GM23338 (cell line): ENCODE data around the gene BANF1. TPM values are rescaled to one million over a fixed set of nuclear protein-coding genes. Genes with fewer than 3 reads are reported as not detected.

Experiments
- ATAC-seq: fragments of 200-7000 bp; cut with Tn5 transposase; 3 replicates; pipeline ENCODE4 v1.9.1; 2020
- DNase-seq: peaks from one replicate; pipeline ENCODE4 v3.0.0-alpha.2; 2015; ENCODE audit warnings: low spot score
- H2AFZ ChIP-seq: fragments of 200-600 bp; sonication (generic); 2 replicates; pipeline ENCODE4 v1.8.0; 2016; ENCODE audit warnings: antibody characterized with exemption, mild to moderate bottlenecking, moderate library complexity
- H3F3A ChIP-seq: fragments of 200-600 bp; sonication (generic); replicated peaks from 2 replicates; pipeline ENCODE4 v1.8.0; 2017; ENCODE audit warnings: antibody characterized with exemption, mixed run types, low read depth
- H3K27ac ChIP-seq: fragments of 200-600 bp; sonication (generic); 2 replicates; pipeline ENCODE4 v1.6.1; 2016; ENCODE audit warnings: low read depth
- H3K27me3 ChIP-seq: fragments of 200-600 bp; sonication (generic); 2 replicates; pipeline ENCODE4 v1.8.0; 2016; ENCODE audit warnings: mild to moderate bottlenecking, mixed run types, moderate library complexity; ENCODE audit not compliant: insufficient read depth
- H3K36me3 ChIP-seq: fragments of 200-600 bp; sonication (generic); 2 replicates; pipeline ENCODE4 v1.8.0; 2016; ENCODE audit warnings: mild to moderate bottlenecking; ENCODE audit not compliant: insufficient read depth
- H3K4me1 ChIP-seq: fragments of 200-600 bp; sonication (generic); 2 replicates; pipeline ENCODE4 v1.8.0; 2016; ENCODE audit warnings: mild to moderate bottlenecking, moderate library complexity; ENCODE audit not compliant: insufficient read depth
- H3K4me2 ChIP-seq: fragments of 200-600 bp; sonication (generic); 2 replicates; pipeline ENCODE4 v1.7.1; 2017; ENCODE audit warnings: mixed run types
- H3K4me3 ChIP-seq: fragments of 200-600 bp; sonication (generic); 2 replicates; pipeline ENCODE4 v1.6.1; 2016; ENCODE audit warnings: mixed run types
- H3K79me2 ChIP-seq: fragments of 200-600 bp; sonication (generic); replicated peaks from 2 replicates; pipeline ENCODE4 v1.8.0; 2017; ENCODE audit warnings: mild to moderate bottlenecking; ENCODE audit not compliant: insufficient read depth
- H3K9me2 ChIP-seq: fragments of 200-600 bp; sonication (generic); 2 replicates; pipeline ENCODE4 v1.8.0; 2017; ENCODE audit not compliant: insufficient read depth
- H4K20me1 ChIP-seq: fragments of 200-600 bp; sonication (generic); replicated peaks from 2 replicates; pipeline ENCODE4 v1.8.0; 2017; ENCODE audit warnings: mild to moderate bottlenecking; ENCODE audit not compliant: insufficient read depth
- H3K27ac Mint-ChIP-seq: 2 replicates; pipeline ENCODE4 v1.8.0; 2020; ENCODE audit warnings: inconsistent platforms, mild to moderate bottlenecking, moderate library complexity, mixed read lengths
- H3K27me3 Mint-ChIP-seq: 3 replicates; pipeline ENCODE4 v1.8.0; 2022; ENCODE audit warnings: low read depth, mild to moderate bottlenecking, moderate library complexity, mixed read lengths, inconsistent platforms; ENCODE audit not compliant: insufficient read depth, poor library complexity
- H3K36me3 Mint-ChIP-seq: 3 replicates; pipeline ENCODE4 v1.8.0; 2021; ENCODE audit warnings: low read depth, mild to moderate bottlenecking, inconsistent platforms, moderate library complexity, mixed read lengths
- H3K4me1 Mint-ChIP-seq: 3 replicates; pipeline ENCODE4 v1.8.0; 2020; ENCODE audit warnings: mild to moderate bottlenecking, inconsistent platforms, mixed read lengths
- H3K4me3 Mint-ChIP-seq: 3 replicates; pipeline ENCODE4 v1.8.0; 2021; ENCODE audit warnings: moderate library complexity, mild to moderate bottlenecking, inconsistent platforms, mixed read lengths
- H3K9me3 Mint-ChIP-seq: 3 replicates; pipeline ENCODE4 v1.8.0; 2020; ENCODE audit warnings: moderate library complexity, mild to moderate bottlenecking, inconsistent platforms, mixed read lengths
- EZH2 ChIP-seq: fragments of 200-600 bp; sonication (generic); IDR thresholded peaks from one replicate; pipeline ENCODE4 v1.8.0; 2017; ENCODE audit warnings: antibody characterized with exemption, mild to moderate bottlenecking, low read depth; ENCODE audit not compliant: unreplicated experiment
- EZH2phosphoT487 ChIP-seq: fragments of 200-600 bp; sonication (generic); IDR thresholded peaks from one replicate; pipeline ENCODE4 v1.8.1; 2018; ENCODE audit warnings: antibody characterized with exemption; ENCODE audit not compliant: unreplicated experiment
- NANOG ChIP-seq: IDR thresholded peaks from 2 replicates; pipeline ENCODE4 v1.6.1; 2016; ENCODE audit warnings: antibody characterized with exemption, borderline replicate concordance
- POLR2AphosphoS5 ChIP-seq: IDR thresholded peaks from 2 replicates; pipeline ENCODE4 v1.6.1; 2016; ENCODE audit warnings: antibody characterized with exemption, low read depth
- ZNF114 ChIP-seq: fragments of 250-450 bp; sonication (Bioruptor Pico); IDR thresholded peaks from 2 replicates; pipeline ENCODE4 v1.5.0; 2020; ENCODE audit warnings: mild to moderate bottlenecking, moderate library complexity
- polyA plus RNA-seq: library from polyadenylated mRNA; unstranded; fragments of >200 nt; fragmentation: Nextera tagmentation; extraction: Ambion mirVana; gene quantifications from 2 replicates; pipeline ENCODE4 v1.2.1, GENCODE V29; 2016
- total RNA-seq: library from RNA; depleted of rRNA; stranded (reverse); fragments of >200 nt; shearing (Covaris generic); gene quantifications from 2 replicates; pipeline ENCODE4 v1.2.3, GENCODE V29; 2014
- TF ChIP-seq, protein P1 (sequence below): IDR thresholded peaks from 2 replicates; pipeline ENCODE4 v1.6.1; 2016; ENCODE audit warnings: antibody characterized with exemption
- TF ChIP-seq, protein P2 (sequence below), 2 experiments: fragments of 200-600 bp in 1 of 2; sonication (generic) in 1 of 2; conservative IDR thresholded peaks; 2 replicates each; pipeline versions ENCODE4 v1.5.1 to v1.6.1; 2016 to 2017; ENCODE audit warnings: antibody characterized with exemption in 2 of 2, low read depth in 2 of 2, mild to moderate bottlenecking in 2 of 2, moderate library complexity in 1 of 2
- TF ChIP-seq, protein P3 (sequence below): IDR thresholded peaks from one replicate; pipeline ENCODE4 v1.6.1; 2018; ENCODE audit warnings: antibody characterized with exemption; ENCODE audit not compliant: unreplicated experiment

Gene BANF1
- total and polyA plus RNA-seq, 2 experiments from 2014 or later, result 58.2 to 765 TPM

DNA sequence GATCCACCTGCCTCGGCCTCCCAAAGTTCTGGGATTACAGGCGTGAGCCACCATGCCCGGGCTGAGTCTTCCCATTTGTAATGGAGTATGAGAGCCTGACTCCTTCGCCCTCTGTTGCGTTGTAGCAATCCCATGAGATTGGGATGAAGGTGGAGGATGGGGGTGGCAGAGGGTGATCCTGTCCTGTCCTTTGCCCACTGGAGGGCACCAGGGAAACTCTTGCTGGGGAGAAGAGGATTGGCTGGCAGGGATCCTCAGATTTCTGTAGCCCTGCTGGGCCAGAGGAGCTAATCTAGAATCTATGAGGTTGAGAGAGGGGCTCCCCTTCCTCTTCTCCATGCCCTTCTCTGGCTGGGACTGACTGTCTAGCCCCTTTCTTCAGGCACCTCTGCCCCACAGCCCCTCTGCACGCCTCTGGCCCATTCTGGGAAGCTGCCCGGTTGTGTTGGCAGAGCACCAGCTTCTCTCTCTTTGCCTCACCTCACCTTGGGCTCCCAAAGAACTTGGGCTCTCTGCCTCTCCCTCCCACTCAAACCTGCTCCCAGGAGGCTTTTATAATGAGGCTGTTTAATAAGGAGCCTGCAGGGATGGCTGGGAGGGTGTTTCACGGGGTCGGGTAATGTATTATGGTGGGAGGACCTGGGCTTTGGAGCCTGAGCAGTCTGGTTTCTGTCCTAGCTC lies 33.5 kb downstream of the BANF1 start:
- DNase-seq, result no peak
- no peak for ATAC-seq
- Histone ChIP-seq H4K20me1 (no peaks in the 10 kb centered on the region), H3K4me2 (no peak overlapping the region), H3K4me3 (no peak overlapping the region), H3K4me1 (no peaks in the 10 kb centered on the region), H2AFZ (no peak overlapping the region), H3K79me2 (no peaks in the 10 kb centered on the region), H3F3A (no peaks in the 10 kb centered on the region), H3K27me3 (no peaks in the 10 kb centered on the region), H3K27ac (no peak overlapping the region), H3K36me3 (no peaks in the 10 kb centered on the region), H3K9me2 (no peaks in the 10 kb centered on the region)
- no peak overlapping the region for H3K27ac Mint-ChIP-seq
- peaks cover 9% of the 10 kb centered on the region; the same call in 2 of the 3 replicates for H3K36me3 Mint-ChIP-seq
- no peak overlapping the region for H3K4me3 Mint-ChIP-seq
- H3K9me3 Mint-ChIP-seq, result peaks cover 37% of the 10 kb centered on the region
- peaks cover 5% of the 10 kb centered on the region for H3K27me3 Mint-ChIP-seq
- TF ChIP-seq EZH2phosphoT487, result no peak
- TF ChIP-seq, protein P1, sequence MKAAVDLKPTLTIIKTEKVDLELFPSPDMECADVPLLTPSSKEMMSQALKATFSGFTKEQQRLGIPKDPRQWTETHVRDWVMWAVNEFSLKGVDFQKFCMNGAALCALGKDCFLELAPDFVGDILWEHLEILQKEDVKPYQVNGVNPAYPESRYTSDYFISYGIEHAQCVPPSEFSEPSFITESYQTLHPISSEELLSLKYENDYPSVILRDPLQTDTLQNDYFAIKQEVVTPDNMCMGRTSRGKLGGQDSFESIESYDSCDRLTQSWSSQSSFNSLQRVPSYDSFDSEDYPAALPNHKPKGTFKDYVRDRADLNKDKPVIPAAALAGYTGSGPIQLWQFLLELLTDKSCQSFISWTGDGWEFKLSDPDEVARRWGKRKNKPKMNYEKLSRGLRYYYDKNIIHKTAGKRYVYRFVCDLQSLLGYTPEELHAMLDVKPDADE, result no peak
- TF ChIP-seq, protein P2, sequence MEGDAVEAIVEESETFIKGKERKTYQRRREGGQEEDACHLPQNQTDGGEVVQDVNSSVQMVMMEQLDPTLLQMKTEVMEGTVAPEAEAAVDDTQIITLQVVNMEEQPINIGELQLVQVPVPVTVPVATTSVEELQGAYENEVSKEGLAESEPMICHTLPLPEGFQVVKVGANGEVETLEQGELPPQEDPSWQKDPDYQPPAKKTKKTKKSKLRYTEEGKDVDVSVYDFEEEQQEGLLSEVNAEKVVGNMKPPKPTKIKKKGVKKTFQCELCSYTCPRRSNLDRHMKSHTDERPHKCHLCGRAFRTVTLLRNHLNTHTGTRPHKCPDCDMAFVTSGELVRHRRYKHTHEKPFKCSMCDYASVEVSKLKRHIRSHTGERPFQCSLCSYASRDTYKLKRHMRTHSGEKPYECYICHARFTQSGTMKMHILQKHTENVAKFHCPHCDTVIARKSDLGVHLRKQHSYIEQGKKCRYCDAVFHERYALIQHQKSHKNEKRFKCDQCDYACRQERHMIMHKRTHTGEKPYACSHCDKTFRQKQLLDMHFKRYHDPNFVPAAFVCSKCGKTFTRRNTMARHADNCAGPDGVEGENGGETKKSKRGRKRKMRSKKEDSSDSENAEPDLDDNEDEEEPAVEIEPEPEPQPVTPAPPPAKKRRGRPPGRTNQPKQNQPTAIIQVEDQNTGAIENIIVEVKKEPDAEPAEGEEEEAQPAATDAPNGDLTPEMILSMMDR (conservative IDR thresholded peaks at IDR 0.05; ENCODE audit: low read depth in 2 of 2), result peak in 1 of 2 experiments; percentile 11; a peak in 1 of 4 replicates
- no peaks in the 10 kb centered on the region for H3K4me1 Mint-ChIP-seq

DNA sequence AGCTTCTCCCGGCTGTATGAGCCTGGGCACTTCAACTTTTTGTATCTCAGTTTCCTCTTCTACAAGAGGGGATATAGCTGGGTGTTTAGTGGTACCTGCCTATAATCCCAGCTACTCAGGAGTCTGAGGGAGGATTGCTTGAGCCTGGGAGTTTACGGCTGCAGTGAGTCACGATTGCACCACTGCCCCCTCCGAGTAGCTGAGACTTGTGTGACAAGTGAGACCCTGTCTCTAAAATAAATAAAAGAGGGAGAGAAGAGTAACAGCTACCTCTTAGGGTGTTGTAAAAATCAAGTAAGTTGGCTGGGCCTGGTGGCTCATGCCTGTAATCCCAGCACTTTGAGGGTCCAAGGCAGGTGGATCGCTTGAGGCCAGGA lies 34.0 kb downstream of the BANF1 start:
- Mint-ChIP-seq H3K4me1 (no peaks in the 10 kb centered on the region), H3K27me3 (peaks cover 5% of the 10 kb centered on the region), H3K9me3 (peaks cover 37% of the 10 kb centered on the region), H3K4me3 (no peak overlapping the region), H3K27ac (no peak overlapping the region), H3K36me3 (peaks cover 11% of the 10 kb centered on the region)
- Histone ChIP-seq H3K27ac (no peak overlapping the region), H3K79me2 (no peaks in the 10 kb centered on the region), H3K36me3 (no peaks in the 10 kb centered on the region), H3F3A (no peaks in the 10 kb centered on the region), H3K9me2 (no peaks in the 10 kb centered on the region), H3K4me1 (no peaks in the 10 kb centered on the region), H4K20me1 (no peaks in the 10 kb centered on the region), H2AFZ (no peak overlapping the region), H3K4me2 (no peak overlapping the region), H3K27me3 (no peaks in the 10 kb centered on the region), H3K4me3 (no peak overlapping the region)
- ATAC-seq (no peak), DNase-seq (no peak)
- TF ChIP-seq POLR2AphosphoS5 (no peak), ZNF114 (no peak), EZH2phosphoT487 (no peak), EZH2 (no peak), NANOG (no peak)
- TF ChIP-seq, protein P3, sequence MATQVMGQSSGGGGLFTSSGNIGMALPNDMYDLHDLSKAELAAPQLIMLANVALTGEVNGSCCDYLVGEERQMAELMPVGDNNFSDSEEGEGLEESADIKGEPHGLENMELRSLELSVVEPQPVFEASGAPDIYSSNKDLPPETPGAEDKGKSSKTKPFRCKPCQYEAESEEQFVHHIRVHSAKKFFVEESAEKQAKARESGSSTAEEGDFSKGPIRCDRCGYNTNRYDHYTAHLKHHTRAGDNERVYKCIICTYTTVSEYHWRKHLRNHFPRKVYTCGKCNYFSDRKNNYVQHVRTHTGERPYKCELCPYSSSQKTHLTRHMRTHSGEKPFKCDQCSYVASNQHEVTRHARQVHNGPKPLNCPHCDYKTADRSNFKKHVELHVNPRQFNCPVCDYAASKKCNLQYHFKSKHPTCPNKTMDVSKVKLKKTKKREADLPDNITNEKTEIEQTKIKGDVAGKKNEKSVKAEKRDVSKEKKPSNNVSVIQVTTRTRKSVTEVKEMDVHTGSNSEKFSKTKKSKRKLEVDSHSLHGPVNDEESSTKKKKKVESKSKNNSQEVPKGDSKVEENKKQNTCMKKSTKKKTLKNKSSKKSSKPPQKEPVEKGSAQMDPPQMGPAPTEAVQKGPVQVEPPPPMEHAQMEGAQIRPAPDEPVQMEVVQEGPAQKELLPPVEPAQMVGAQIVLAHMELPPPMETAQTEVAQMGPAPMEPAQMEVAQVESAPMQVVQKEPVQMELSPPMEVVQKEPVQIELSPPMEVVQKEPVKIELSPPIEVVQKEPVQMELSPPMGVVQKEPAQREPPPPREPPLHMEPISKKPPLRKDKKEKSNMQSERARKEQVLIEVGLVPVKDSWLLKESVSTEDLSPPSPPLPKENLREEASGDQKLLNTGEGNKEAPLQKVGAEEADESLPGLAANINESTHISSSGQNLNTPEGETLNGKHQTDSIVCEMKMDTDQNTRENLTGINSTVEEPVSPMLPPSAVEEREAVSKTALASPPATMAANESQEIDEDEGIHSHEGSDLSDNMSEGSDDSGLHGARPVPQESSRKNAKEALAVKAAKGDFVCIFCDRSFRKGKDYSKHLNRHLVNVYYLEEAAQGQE, result no peak
- TF ChIP-seq, protein P1, result no peak
